ENCODE results near the gene LRRC7.
A peak's percentile ranks its signal among the peaks of the same experiment; 100 is the strongest.
"Not testable (repeated sequence)": the region's sequence is repeated elsewhere in the genome, so short reads cannot be mapped to it uniquely, and the experiment has no call there.

Gene LRRC7

GRCh38 chr1:70041317-70042045 is 473.8 kb downstream of the LRRC7 start:
- DNase-seq (ENCODE audit: low spot score): no peak

DNA sequence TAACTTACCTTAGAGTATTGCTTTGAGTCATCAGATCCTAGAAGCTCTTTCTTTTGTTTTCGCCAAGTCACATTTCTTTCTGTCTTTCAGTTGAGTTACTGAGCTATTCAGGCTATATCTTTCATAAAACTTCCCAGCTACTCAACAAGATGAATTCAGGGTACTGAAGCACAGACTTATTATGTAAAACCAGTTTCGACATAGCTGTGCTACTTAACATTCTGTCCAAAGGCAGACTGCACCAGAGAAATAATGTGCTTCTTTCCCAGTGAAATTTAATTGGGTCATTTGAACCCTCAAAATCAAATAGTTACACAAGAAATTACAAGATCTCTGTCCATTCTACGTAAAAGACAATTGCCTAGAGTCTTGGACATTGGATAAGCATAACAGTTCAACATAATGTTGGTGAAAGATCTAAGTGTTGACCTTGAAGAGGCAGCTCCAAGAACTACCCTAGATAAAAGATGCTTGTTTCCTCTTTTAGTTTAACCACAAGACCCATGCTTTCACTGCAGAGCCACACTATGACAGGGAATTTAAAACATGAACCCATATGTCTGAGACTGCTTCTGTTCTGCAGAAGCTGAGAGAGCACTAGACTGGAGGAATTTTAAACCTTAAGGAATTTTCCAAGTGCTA is 474.5 kb downstream of the LRRC7 start:
- DNase-seq (ENCODE audit: low spot score): no peak

DNA sequence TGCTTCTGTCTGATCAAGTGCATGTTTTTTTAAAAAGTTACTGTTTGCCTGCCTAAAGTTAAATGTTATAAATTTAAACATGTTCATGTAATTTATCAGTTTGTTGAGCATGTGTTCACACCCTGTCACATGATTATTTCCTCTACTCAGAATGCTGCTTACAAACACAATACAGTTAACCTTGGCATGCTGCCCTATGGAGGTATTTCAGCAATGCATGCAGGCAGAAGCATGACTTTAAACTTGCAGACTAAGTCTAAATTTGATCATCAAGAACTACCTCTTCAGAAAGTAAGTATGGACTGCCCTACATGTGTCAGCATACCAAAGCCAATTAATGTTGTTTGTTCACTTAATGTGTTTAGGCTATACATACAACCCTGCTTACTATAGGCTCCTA is 476.1 kb downstream of the LRRC7 start:
- no peak for DNase-seq (ENCODE audit: low spot score)

- no peak for DNase-seq (ENCODE audit: low spot score)
Measured at GRCh38 chr1:70044832-70045231, 477.1 kb downstream of the LRRC7 start.

GRCh38 chr1:70045581-70045980 is 477.9 kb downstream of the LRRC7 start:
- not testable (repeated sequence) for DNase-seq (ENCODE audit: low spot score)

GRCh38 chr1:70048336-70049094 is 480.8 kb downstream of the LRRC7 start:
- DNase-seq (ENCODE audit: low spot score): no peak

DNA sequence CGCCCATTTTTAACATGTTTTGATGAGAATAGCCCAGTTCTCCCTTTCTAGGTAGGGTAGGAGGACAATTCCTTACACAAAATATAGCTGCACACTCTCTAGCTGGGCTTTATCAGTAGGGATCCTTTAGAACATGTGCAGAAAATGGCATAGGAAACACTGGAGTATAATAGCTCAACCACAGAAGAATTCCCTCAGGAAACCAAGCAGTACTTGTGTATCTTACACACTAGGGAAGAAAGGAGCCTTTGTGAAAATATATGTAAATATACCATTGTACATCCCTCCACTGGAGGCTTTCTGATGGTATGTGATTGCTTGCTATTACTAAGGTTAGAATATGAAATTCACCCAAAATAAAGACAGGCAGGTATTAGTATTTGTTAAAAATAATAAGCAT is 484.2 kb downstream of the LRRC7 start:
- DNase-seq (ENCODE audit: low spot score): no peak

GRCh38 chr1:70057500-70057899 is 489.8 kb downstream of the LRRC7 start:
- no peak for DNase-seq (ENCODE audit: low spot score)

GRCh38 chr1:70061231-70061630 is 493.5 kb downstream of the LRRC7 start:
- no peak for DNase-seq (ENCODE audit: low spot score)

DNA sequence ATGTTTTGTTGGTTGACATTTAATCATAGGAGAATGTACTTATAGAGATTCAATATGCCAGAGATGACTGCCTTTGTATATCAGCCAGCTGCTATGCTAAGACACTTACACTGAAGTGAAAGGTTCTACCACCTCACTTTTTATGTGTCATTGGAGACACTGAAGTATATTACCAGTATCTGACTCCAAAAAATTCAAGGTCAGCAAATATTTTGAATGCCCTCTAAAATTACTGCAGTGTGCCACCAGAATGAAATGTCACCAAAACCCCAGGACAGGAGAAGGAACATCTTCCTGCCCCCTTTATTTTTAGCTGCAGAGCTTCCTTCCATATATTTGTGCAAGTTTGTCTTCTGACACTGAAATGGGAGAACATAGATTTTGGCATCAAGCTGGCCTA is 496.1 kb downstream of the LRRC7 start:
- DNase-seq (ENCODE audit: low spot score): no peak

DNA sequence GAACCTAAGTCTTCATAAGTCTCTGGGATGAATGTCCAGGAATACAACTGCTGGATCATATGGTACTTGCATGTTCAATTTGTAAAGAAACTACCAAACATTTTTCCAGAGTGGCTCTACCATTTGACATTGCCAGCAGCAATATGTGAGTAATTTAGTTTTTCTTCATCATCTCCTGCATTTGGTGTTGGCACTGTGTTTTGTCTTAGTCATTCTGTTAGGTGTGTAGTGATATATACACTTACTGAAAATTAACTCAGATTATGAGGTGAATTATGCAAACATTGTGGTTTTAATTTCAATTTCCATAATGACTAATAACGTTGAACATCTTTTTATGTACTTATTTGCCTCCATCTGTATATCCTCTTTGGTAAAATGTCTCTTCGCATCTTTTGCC is 499.0 kb downstream of the LRRC7 start:
- no peak for DNase-seq (ENCODE audit: low spot score)

DNA sequence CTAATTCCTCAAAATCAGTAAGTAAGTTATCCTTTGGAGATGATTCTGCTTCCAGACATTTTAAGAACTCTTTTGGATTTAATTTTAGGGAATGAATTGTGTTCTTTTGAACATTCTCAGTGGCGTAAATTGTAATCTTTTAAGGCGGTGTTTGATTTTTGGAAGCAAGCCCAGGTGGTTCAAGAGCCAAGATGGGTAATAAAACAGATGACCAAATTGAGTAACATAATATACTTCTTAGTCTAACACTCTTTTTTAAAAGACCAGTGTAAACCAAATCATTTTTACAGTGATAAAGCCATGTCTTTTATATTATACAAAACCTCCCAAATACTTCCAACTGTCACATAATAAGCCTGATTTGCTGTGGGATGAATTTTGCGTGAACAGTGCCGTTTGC is 503.9 kb downstream of the LRRC7 start:
- DNase-seq (ENCODE audit: low spot score): no peak

DNA sequence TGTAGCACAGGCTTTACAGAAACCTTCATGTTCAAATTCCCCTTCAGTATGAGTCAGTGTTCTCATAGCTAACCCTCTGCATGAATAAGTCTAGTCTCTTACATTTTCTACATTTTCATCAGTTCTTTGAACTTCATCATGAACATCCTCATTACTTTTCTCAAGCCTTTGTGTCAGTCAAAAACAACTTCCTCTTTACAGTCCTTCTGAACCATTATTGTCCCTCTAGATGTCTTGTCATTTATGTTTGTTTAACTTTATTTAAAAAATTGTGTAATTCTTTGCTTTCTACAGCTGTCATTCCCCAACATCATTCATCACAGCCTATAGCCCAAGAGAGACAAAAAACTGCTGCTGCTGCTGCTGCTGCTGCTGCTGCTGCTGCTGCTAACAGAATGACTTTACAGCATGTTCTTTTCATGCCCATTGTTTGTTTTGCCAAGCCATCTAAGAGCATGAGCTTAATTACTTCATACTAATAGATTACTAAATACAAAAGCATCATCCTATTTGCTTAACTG is 504.6 kb downstream of the LRRC7 start:
- no peak for DNase-seq (ENCODE audit: low spot score)

GRCh38 chr1:70075761-70076160 is 508.0 kb downstream of the LRRC7 start:
- DNase-seq (ENCODE audit: low spot score): no peak

GRCh38 chr1:70077066-70077465 is 509.3 kb downstream of the LRRC7 start:
- DNase-seq (ENCODE audit: low spot score): no peak

DNA sequence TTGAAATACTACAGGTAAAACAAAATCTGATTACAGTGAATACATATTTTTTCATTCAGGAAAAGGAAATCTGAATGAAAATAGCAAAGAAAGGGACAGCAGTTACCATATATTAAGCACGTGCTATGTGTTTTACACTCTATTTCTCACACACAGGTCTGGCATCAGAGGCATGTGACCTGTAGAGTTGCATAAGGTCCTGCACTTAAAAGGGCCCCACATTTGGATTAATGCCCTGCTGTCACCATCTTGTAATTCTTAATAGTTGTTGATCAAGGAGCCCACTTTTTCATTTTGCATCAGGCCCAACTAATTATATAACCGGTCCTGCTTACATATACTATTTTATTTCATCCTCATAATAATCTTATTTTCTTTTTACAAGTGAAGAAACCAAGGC is 511.8 kb downstream of the LRRC7 start:
- no peak for DNase-seq (ENCODE audit: low spot score)

DNA sequence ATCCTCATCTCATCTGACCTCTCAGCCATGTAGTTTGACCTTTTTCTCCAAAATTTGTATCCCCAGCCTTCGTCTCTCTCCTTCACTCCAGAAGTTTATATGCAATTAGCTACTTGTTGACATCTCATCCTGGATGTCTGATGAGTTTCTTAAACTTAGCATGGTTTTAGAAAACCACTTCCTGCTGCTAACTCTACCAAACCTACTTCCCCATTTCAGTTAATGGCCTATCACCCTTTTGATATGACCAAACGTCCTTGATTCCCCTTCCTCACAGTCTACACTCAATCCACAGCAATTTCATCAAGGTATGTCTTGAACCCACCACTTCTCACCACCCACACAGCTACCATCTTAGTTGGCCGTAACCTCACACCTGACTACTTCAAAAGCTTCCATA is 515.8 kb downstream of the LRRC7 start:
- DNase-seq (ENCODE audit: low spot score): no peak

DNA sequence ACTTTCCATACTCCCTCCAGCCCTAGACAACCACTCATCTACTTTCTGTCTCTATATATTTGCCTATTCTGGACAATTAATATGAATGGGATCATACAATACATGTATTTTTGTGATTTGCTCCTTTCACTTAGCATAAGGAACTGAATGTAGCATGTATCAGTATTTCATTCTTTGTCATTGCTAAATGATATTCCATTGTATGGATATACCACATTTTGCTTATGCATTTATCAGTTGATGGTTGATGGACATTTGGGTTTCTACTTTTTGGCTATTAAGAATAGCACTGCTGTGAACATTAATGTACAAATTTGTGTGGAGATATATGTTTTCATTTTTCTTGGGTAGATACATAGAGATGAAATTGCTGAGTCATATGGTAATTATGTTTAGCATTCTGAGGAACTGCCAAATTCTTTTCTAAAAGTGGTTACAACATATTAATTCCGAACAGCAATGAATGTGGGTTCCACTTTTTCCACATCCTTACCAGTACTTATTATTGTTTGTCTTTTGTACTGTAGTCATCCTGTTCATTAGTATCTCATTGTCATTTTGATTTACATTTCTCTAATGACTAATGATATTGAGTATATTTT is 516.7 kb downstream of the LRRC7 start:
- no peak for DNase-seq (ENCODE audit: low spot score)

DNA sequence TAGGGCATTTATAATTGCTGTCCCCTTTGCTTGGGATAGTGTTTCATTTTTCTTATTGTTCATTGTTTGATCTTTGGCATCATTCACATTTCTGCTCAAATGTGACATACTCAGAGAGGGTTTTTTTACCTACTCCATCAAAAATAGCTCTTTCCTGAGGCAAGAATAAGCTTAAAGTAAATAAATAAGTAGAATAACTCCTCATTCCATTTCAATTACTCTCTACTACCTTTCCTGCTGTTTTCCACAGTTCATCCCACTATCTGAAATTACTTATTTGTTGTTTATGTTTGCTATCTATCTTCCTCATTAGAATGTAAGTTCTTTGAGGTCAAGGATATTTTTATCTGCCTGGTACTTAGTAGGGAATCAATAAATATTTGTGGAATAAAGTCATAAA is 517.8 kb downstream of the LRRC7 start:
- no peak for DNase-seq (ENCODE audit: low spot score)

DNA sequence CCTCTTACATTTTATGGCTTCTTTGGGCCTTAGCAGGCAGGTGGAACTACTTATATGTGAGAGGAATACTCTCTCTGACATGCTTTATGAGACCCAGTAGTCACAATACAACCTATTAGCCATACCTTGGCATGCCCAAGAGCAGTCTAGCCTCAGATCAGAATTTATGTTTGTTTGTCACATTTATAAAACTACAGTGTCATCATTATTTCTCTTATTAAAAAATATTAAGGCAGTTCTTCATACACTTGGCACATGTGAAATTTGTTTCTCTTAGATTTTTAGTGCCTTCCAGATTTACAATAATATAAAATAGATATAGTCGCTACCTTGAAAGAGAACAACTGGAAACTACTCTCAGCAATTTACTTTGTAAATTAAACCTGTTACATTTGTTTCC is 519.2 kb downstream of the LRRC7 start:
- no peak for DNase-seq (ENCODE audit: low spot score)

- DNase-seq (ENCODE audit: low spot score): no peak
Measured at GRCh38 chr1:70090141-70090540, 522.4 kb downstream of the LRRC7 start.

DNA sequence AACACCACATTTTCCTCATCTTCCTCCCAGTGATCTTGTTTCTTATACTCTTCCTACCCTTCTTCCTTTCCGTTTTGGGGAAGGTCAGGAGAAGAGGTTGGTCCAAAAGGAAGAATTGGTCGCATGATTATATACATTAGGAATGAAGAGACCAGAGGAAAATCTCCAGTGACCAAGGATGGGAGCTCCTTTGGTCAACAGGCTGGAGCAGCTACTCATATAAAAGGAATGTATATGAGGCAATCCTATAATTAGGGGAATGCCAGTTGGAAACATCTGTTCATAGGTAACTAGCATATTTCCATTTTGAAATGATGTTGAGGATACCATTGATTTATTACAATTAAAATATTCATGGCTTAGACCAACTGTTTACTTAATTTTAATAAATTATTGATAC is 523.2 kb downstream of the LRRC7 start:
- DNase-seq (ENCODE audit: low spot score): peak; percentile 8

DNA sequence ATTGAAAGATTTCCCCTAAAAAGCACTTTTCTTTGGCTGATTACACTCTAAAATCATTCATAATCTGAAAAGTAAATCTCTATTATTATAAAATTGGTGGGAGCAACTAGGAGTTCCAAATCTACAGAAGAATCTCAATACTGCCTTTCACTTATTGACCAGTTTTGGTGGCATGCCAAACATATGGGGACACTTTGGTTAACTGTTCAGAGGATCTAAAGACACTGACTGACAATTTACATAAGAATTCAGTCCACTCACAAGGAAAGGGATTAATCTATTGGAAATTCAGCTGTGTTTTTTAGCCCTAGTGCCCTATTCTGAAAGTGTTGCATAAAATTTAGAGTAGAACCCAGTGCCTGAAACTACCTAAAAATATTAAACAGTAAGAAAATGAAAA is 524.1 kb downstream of the LRRC7 start:
- DNase-seq (ENCODE audit: low spot score): no peak
